UCSD-AML1 (cell line): ENCODE data around the gene EXOC5.

ENCODE experiments used
- DNase-seq: peaks from one replicate; lab custom pipeline; 2025; ENCODE audit not compliant: unreplicated experiment; lab: John Stamatoyannopoulos, UW

The EXOC5 gene

GRCh38 chr14:57168138-57168679 lies 100.5 kb downstream of the EXOC5 start:
- DNase-seq = no peak

- no peak for DNase-seq
Observed at GRCh38 chr14:57161583-57162234, 107.0 kb downstream of the EXOC5 start.

- no peak for DNase-seq
Observed at GRCh38 chr14:57160333-57160732, 108.4 kb downstream of the EXOC5 start.

GRCh38 chr14:57153286-57153685 lies 115.4 kb downstream of the EXOC5 start:
- DNase-seq = no peak
